Purkinje cell (primary cell): ENCODE data around the gene ANKRD9. TPM values are rescaled to one million over a fixed set of nuclear protein-coding genes. Genes with fewer than 3 reads are reported as not detected.

ENCODE experiments used
- polyA plus RNA-seq: library from polyadenylated mRNA; unstranded; fragments of >200 nt; fragmentation: Nextera tagmentation; gene quantifications from 2 replicates; pipeline ENCODE4 v1.2.1, GENCODE V29; 2014

ANKRD9 gene
- 0.50 and 0.95 TPM in 2 replicates for polyA plus RNA-seq

GRCh38 chr14:102509746-102510615 lies at the start of gene ANKRD9:
TSS of gene ANKRD9 (minus strand) at chr14:102509776. CDS start at chr14:102507889, 1,887 bp downstream.

Other genes with a start within 250 kb of the ANKRD9 start
- 24.9 and 29.5 TPM in 2 replicates for gene MOK, start 204.6 kb downstream of the ANKRD9 start, polyA plus RNA-seq
- gene ZNF839, start 190.0 kb downstream of the ANKRD9 start, polyA plus RNA-seq, result 1.6 and 6.7 TPM in 2 replicates
- 40.3 and 47.3 TPM in 2 replicates for gene CINP, start 146.9 kb downstream of the ANKRD9 start, polyA plus RNA-seq
- 0.67 and 4.4 TPM in 2 replicates for gene TECPR2, start 146.8 kb downstream of the ANKRD9 start, polyA plus RNA-seq
- gene RCOR1, start 82.9 kb upstream of the ANKRD9 start, polyA plus RNA-seq, result 1.1 and 2.1 TPM in 2 replicates